Amniotic epithelial cell (primary cell): Measurements from ENCODE around the gene CEP295NL.
A peak's percentile ranks its signal among the peaks of the same experiment; 100 is the strongest.
"Not testable (repeated sequence)": the region's sequence is repeated elsewhere in the genome, so short reads cannot be mapped to it uniquely, and the experiment has no call there.

Experiments
- DNase-seq: peaks from one replicate; pipeline ENCODE4 v3.0.0-alpha.2; 2010; ENCODE audit warnings: low read depth

Gene CEP295NL, protein sequence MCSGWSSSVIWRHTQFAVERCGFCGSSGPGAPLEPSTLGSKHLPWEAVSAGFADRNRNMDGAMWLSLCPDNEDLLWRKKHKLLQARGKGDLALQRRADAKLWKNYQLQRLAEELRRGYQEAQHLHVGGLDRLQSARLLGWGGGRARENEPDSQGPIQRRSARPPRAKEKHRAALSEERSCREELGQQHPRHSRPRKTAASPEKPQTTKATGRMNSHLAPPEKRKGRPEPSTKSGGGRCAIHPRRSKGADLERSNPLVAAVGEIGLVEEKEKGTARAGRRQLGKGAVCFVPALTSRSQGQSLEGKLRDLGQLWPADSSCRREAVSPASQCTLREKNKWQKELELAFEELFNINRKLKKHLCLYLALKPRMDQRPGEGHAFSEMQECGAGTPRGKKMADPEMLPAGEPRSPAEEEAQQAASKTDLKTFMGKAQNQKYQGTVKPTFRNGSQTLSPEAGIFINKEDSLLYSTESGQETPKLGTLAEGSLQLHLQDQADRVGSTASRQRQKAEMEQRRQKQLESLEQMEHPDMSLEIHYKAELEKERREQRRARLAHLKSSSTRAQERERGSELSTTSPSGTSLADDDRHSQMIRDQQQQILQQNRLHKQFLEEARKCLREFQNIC

DNA sequence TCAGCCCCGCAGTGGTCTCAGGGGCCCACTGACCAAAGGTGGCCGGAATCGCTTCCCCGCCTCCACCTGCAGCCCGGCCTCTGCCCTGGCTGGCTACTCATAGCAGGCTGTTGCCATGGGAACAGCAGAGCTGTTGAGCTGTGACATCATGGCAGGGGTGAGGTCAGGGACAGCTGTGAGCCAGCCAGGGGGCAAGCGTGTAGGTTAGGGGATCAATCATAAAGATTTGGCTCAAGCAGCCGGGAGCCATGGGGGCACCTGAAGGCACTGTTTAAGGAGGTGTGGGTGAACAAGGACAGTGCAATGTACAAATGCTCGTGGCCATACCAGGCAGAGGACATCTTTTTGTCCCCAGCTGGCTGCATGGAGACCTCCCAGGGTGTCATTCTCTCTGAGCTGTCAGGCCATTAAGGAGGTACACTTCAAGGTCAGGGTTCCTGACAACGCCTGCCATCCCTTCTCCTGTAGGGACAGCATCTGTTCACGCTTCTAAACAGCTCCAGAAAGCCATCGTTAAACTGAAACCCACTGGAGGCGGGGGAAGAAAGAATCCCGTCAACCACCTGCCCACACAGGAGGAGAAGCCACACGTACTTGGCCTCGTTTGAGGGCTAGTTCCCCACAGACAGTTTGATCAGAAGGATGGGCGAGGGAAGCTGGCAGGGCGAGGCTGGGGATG, at the start of gene CEP295NL:
TSS of gene CEP295NL (minus strand) at position 101 of the 679 bp plus-strand sequence. CDS start 1,373 bp downstream, outside the sequence.
- DNase-seq: peak; percentile 44

DNA sequence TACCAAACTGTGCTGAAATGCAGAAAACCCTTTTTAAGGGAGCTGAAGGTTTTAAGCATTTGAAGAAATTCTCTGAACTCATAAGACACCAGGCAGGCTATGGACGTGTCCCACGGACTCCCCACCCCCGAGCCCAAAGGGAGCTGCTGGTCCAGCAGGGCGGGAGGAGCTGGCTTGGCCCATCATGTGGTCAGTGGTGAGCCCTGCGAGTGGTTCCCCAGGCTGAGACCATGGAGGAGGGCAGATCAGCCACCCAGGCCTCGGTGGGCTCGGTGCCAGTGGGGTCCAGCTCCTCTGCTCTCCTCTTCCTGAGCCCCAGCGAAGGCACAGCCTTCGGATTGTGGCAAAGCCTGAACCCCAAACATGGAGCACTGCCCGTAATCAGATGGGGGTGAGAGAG, 49.7 kb upstream of the CEP295NL start:
- no peak for DNase-seq

DNA sequence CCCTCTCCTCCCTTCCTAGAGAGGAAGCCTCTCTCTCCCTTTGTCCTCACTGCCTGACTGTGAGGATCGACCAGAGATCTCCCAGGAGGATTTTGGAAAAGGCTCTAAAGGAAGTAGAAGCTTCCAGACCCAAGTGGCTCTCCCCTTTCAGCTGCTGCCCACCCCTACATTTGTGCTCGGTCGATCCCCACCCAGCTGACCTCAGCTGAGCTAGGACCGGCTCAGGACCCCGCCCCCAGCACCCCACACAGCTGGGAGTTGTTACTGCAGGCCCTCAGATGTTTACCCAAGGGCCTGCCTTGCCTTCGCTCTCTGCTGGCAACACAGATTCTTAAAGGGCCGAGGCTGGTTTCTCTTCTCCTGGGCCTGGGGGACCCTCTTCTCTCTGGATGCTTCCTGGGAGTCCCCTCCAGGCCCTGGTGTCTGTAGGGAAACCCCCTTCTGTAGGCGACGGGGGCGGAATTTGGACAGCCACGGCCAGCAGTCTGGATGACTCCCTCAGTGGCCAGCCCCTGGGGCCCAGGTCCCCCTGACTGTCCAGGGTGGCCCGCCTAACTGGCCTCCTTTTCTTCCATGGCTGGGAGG, 49.1 kb upstream of the CEP295NL start:
- no peak for DNase-seq

DNA sequence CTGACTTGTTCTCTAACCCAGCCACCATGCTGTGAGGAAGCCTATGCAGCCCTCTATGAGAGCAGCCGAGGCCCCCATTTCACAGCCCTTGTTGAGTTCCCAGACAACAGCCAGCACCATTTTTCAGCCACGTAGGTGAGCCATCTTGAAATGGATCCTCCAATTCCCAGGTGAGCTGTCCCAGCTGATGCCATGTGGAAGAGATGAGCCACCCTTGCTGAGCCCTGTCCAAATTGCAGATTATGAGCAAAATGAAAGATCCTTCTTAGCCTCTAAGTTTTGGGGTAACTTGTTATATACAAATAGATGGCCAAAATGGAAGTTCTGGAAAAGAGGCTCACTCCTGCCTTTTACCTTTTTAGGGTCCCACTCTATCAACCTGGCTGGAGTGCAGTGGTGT, 47.9 kb upstream of the CEP295NL start:
- no peak for DNase-seq

DNA sequence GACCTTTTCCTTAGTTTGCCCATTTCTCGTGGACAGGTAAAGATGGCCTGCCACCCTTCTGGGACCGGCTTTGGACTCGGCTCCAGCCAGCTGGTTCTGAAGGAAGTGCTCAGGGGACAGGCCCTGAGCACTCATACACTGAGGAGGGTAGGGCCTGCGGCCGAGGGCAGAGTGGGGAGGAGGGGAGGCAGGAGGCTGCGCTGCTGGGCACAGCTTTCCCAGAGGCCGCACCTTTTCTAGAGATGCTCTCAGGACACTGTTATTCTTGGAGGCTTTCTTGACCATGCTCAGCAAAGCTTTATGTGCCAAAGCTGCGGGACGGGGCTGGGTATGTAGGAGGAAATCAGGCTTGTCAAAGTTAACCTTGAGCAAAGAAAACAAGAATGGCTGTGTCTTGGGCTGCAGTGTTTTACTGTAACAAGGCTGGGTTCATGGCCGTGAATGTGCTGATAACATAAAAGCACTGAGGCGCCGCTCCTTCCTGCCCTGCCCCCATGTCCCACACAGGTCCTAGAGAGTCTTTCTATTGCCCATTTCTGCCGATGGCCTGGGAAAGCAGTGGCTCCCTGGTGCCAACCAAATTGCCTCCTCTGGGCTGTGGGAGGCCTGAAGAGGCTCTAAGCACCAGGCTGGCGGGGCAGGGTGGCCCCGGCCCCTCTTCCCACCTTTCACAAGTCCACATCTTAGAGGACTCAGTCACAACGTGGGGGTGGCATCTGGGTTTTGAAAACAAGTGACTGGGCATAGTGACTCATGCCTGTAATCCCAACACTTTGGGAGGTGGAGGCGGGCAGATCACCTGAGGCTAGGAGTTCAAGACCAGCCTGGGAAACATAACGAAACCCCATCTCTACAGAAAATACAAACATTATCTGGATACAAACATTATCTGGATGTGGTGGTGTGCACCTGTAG, 44.5 kb upstream of the CEP295NL start:
- DNase-seq: peak; percentile 22

DNA sequence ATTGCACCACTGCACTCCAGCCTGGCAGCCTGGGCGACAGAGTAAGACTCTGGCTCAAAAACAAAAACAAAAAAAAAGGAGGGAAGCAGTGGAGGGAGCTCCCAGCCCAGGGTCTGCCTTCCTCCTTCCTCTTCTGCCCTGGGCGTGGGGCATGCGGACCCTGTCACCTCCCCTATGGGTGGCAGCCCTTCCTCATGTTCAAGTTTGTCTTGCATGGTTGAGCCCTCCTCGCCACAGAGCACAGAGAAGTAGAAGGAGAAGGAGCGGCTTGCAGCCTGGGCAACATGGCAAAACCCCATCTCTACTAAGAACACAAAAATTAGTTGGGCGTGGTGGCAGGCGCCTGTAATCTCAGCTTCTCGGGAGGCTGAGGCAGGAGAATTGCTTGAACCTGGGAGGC, 43.6 kb upstream of the CEP295NL start:
- DNase-seq: no peak

DNA sequence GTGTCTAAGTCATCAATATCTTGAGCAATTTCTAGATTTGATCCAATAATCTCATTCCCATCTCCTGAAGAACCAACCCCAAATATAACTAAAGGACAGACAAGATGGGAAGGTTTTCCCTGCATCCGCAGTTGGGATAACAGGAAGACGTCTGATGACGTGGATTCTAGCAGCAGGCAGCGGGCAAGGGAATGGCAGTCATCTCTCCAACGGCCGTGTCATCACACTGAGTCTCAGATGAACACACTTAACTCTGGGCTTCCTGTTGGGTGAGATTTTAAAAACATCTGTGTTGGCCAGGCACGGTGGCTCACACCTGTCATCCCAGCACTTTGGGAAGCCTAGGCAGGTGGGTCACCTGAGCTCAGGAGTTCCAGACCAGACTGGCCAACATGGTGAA, 43.1 kb upstream of the CEP295NL start:
- DNase-seq: no peak

DNA sequence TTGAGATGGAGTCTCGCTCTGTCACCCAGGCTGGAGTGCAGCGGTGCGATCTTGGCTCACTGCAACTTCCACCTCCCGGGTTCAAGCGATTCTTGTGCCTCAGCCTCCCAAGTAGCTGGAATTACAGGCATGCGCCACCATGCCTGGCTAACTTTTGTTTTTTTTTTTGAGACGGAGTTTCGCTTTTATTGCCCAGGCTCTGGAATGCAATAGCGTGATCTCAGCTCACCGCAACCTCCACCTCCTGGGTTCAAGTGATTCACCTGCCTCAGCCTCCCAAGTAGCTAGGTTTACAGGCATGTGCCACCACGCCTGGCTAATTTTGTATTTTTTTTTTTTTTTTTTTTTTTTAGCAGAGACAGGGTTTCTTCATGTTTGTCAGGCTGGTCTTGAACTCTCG, 42.5 kb upstream of the CEP295NL start:
- not testable (repeated sequence) for DNase-seq

DNA sequence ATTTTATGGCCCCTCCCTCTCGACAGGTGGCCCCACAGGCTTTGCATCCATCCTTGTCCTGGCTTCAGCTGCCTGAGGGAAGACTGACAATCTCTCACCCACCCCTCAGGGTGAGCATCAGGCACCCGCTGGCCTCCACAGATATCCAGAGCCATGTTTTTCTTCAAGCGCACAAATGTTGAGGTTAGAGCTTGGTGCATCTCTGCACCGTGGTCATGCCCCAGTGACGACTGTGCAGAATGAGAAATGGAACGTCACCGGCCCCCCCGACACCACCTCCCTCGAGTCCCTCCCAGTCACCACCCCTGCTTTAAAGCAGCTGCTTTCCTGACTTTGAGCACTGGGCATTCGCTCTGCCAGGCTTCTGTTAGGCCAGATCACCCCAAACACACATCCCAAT, 42.0 kb upstream of the CEP295NL start:
- DNase-seq: no peak

DNA sequence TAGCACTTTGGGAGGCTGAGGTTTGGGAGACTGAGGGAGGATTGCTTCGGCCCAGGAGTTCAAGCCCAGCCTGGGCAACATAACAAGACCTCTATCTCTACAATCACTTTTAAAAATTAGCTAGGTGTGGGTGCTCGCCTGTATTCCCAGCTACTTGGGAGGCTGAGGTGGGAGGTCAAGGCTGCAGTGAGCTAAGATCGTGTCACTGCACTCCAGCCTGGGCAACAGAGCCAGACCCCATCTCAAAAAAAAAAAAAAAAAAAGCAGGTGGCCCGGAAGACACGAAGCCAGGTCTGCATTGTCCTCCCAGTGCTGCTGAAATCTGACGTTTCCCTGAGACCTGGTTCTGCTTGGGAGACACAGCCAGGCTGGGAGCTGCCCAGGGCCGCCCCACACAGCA, 41.0 kb upstream of the CEP295NL start:
- DNase-seq: no peak

DNA sequence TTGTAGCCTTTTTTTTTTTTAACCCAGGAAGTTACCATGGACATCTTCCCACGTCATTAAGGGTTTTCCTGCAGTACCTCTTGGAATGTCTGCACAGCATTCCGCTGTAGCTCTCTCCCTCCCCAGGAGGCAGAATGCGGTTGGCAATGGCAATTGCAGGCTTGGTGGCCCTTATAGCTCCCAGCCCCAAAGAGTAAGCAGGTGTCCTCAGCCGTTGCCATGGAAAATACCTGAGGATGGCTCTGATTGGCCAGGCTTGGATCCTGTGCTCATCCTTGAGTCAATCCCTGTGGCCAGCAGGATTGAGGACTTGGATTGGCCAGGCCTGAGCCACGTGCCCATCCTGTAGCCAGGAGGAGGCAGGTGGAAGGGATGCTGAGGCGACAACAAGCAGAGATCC, 37.7 kb upstream of the CEP295NL start:
- peak; percentile 64 for DNase-seq

DNA sequence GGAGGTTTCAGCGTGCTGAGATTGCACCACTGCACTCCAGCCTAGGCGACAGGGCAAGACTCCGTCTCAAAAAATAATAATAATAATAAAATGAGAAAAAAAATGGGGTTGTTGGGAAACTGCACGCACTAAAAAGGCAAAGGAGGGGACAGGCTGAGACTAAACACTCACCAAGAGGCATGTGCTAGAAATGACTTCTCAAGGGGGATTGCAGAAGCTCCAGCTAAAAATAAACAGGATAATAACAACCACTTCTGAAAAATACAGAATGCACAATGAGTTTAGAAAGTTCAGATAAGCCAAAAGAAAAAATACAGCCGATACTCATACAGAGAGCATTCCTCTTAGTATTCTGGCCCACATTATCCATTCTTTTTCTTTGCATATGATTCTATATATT, 37.3 kb upstream of the CEP295NL start:
- DNase-seq: peak; percentile 43

DNA sequence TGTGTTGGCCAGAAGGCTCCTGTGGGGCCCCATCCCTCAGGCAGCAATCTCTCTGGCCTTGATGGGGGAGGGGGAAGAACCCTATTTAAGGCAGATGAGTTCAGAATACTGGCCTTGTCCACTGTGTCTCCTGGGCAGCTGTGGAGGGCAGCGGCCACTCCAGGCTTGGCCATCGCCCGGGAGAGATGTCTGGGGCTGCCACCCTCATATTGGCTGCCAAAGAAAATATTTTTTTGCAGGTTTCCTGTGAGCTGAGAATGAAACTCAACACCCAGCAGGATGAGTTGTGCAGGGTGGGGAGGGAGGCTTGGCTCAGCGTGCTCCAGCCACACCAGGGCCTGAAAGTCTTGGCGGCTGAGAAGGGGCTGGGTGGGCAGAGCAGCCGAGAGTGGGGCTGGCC, 36.6 kb upstream of the CEP295NL start:
- DNase-seq: no peak

DNA sequence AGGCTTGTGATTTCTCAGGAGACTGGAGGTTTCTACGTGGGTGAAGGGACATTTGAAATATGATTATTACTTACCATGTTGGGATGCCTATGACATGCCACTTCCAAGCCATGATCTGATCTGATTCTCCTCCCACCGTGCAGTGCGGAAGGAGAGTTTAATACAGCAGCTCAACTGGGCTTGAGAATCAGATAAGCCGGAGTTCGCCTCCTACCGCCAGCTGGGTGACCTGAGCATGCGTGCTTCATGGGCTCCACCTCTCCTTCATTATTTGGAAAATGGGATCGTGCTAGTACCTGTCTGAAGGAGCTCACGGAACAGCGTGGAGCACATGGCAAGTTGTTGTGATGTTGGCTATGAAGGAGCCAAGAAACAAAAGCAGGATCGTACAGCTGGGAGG, 34.6 kb upstream of the CEP295NL start:
- no peak for DNase-seq

DNA sequence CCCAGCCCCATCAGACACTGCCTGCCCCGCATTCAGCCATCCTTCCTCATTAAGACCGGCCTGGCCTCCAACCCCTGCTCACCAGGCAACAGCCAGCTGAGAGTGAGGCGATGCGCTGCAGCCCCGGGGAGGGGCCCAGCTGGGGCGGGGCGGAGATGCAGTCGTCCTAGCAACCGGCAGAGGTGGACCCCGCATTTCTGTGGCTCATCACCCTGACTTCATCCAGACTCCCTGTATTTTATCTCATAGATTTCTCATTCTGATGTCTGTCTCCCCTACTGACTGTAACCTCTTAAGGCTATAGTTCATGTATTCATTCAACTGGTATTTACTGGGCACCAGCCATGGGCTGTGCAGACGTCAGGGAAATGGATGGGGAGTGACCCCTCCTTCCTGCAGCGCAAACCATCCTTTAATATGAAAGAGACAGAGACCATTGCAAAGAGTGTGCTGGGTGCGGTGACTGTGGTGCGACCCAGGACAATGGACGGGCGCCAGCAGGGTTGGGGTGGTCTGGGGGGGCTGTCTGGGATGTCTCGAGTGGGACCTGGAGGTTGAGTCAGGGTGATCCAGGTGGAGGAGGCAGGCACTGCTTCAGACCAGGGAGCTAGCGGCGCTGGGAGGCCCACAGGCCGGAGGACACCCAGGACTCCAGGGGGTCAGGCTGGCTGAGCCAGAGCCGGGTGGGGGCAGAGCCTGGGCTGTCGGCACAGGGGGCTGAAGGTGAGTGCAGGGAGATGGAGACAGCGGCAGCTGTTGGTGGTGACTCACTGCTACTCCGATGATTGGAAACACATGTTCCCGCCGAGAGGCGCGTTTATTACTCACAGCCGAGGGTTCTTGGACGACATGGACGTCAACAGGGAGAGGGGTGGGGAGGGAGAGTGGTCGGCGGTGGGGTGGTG, 32.7 kb upstream of the CEP295NL start:
- DNase-seq: peak; percentile 99

DNA sequence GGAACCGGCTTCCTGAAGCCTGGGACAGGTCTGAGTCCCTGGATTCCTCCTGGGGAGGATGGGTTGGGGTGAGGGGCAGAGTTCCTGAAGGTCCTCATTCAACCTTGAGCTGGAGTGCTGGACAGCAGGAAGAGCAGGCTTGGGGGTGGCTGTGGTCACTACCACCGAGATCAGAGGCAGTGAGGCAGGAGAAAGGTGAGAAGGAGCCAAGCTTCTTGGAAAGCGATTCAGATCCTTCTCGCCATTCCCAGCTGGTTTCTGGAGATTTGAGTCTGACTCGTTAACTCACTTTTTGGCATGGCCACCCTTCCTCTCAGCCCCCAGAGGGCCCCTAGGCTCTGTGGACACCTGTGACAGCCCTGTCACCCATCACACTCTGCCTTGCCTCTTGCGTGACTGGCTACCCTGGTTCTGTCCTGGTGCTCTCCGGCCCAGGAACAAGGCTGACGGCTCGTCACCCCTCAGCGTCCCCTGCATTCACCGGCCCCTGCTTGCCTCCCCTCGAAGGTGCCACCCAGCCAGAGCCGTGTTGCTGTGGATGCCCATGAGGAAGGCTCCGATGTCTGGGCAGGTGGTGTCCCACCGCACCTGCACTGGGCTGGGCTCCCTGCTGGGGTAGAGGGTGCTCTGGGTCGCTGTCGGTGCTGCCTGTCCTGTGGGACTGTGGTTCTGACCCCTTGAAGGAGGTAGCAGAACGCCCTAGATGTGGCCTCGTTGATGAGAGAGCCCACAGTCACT, 31.8 kb upstream of the CEP295NL start:
- DNase-seq: no peak

DNA sequence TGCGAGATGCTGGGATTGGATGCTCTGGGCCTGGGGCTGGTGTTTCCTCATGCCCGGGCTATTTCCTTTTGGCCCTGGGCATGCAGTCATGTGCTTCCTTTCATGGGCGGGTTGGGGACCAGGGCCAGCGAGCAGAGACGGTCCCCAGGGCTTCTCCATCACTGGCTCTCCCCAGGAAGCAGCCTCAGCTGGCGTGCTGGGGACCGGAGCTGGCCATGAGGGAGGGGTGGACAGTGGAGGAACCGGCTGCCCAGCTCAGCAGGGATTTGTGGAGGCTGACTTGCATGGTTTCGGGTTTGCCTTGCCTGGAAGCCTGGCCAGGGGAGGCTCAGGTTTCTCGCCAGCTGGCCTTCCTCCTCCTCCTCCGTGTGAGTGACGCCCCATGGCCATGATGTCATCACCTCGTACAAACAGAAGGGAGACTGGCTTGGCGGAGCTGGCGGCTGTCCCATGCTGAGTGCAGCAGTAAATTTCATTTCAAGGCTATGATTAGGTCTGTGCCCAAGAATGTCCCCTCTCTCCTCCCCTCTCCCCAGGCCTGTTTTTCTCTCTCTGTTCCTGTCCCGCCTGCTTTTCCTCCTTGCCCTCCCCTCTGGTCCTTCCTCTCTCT, 31.1 kb upstream of the CEP295NL start:
- peak; percentile 97 for DNase-seq

DNA sequence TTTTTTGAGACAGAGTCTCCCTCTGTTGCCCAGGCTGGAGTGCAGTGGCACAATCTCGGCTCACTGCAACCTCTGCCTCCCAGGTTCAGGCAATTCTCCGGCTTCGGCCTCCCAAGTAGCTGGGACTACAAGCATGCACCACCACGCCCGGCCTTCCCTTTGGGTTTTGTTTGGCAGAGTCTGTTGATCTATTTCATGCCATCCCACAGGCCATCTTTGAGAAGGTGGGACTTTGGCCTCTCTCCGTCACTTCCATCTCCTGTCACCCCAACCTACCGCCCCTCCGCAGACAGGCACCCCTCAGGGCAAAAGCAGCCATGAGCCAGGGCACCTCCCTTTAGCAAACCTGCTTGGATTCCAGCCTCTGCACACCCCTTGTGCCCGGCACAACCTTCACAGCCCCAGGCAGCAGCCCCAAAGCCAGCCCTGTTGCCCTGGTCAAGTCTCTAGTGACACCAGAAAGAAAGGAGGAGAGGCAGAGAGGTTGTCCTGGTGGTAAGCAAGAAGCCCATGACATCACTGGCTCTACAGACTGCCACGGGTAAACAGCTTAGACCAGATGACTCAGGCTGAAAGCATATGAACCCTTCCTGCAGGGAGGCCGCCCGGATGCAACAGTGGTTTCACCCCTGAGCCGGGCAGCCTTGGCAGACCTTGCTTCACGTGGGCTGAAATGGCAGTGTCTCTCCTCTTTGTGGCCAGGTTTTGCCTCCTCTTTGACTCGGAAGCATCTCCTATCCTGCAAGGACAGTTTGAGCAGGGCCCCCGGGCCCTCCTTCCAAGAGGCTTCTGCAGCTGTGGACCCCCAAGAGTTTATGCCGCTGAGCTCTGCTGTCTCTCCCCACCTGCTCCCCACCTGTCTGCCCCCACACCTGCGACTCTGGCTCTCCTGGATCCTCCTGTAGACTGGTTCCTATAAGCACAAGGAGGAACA, 30.3 kb upstream of the CEP295NL start:
- peak; percentile 99 for DNase-seq
